Activated CD8-positive, alpha-beta memory T cell treated with anti-CD3 and anti-CD28 coated beads, Interleukin-2, amount 10 ng/mL, durations not matched to agents 7 days and 5 days (primary cell): ENCODE data around the gene EPHA10. TPM values are rescaled to one million over a fixed set of nuclear protein-coding genes. Genes with fewer than 3 reads are reported as not detected.

Experiments used
- ATAC-seq: fragments of 150-1000 bp; cut with Tn5 transposase; one replicate; pipeline ENCODE4 v1.10.0; 2021; ENCODE audit warnings: moderate library complexity
- CTCF ChIA-PET: fragments of 350-600 bp; sonication (Branson Sonifier 250); formaldehyde crosslinking; loops from one replicate; lab custom pipeline; 2021; ENCODE audit warnings: antibody characterized with exemption; lab: Charles Lee
- DNase-seq: peaks from one replicate; pipeline ENCODE4 v3.0.0-alpha.2; 2020
- H3K27ac Mint-ChIP-seq: one replicate; pipeline ENCODE4 v1.8.0; 2021; ENCODE audit warnings: mild to moderate bottlenecking, mixed read lengths
- H3K27me3 Mint-ChIP-seq: one replicate; pipeline ENCODE4 v1.8.0; 2021; ENCODE audit warnings: mixed read lengths
- H3K36me3 Mint-ChIP-seq: one replicate; pipeline ENCODE4 v1.8.0; 2021; ENCODE audit warnings: mild to moderate bottlenecking, mixed read lengths
- H3K4me1 Mint-ChIP-seq: one replicate; pipeline ENCODE4 v1.8.0; 2021; ENCODE audit warnings: mixed read lengths
- H3K4me3 Mint-ChIP-seq: one replicate; pipeline ENCODE4 v1.8.0; 2021; ENCODE audit warnings: mild to moderate bottlenecking, moderate library complexity, mixed read lengths
- H3K9me3 Mint-ChIP-seq: one replicate; pipeline ENCODE4 v1.8.0; 2022; ENCODE audit warnings: low read depth, mixed read lengths
- total RNA-seq, 2 experiments: library from RNA; stranded (reverse); gene quantifications; one replicate each; pipeline ENCODE4 v1.2.3, GENCODE V29; 2021

The EPHA10 gene
- total RNA-seq, 2 experiments from 2014 or later = not detected

DNA sequence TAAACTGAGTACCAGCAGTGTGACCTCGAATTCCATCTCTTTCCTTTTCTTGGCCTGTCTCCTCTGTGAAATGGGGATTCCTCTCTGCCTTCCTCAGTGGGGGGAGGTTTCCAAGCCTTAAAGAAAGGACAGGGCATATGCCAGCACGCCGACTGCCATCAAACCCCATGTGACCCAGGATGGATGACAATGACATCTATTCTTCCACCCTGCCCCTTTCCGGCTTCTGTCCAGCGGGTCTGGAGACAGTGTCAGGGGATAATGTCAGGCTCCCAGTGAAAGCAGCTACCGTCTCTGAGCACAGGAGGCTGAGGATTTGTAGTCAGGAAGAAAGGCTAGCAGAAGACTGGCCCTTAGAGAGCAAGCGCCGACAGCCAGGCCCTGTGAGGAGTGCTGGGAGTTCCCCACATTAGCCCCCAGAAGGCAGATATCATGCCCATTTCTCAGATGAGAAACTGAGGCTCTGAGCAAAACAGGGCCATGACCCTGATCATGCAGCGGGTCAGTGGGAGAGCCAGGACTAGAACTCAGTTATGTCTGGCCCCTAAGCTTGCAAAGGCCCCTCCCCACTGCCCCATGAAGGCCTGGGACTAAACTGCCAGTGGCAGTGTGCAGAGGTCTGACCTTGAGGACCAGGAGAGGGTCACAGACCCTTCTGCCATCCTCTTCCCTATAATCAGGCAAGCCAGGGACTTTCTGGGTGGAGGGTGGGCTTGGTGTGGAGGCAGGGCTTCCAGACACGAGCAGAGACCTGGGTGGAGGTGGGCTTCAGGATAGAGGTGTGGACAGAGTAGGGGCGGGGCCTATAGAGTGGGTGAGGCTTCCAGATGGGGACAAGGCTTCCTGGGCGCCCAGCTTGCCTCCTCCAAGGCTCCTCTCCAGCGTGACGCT, 42.5 kb downstream of the EPHA10 start:
- Mint-ChIP-seq H3K36me3 (no peaks in the 10 kb centered on the region), H3K27ac (no peak overlapping the region), H3K9me3 (no peaks in the 10 kb centered on the region), H3K4me1 (no peaks in the 10 kb centered on the region), H3K4me3 (no peak overlapping the region), H3K27me3 (peaks cover 13% of the 10 kb centered on the region)
- DNase-seq (no peak), ATAC-seq (no peak)
- CTCF ChIA-PET = no interaction called here

GRCh38 chr1:37721565-37721964, 43.4 kb downstream of the EPHA10 start:
- Mint-ChIP-seq H3K27ac (no peak overlapping the region), H3K4me1 (no peaks in the 10 kb centered on the region), H3K27me3 (peaks cover 12% of the 10 kb centered on the region), H3K36me3 (no peaks in the 10 kb centered on the region), H3K9me3 (no peaks in the 10 kb centered on the region), H3K4me3 (no peak overlapping the region)
- ATAC-seq = no peak
- CTCF ChIA-PET = no interaction called here
- DNase-seq = no peak

DNA sequence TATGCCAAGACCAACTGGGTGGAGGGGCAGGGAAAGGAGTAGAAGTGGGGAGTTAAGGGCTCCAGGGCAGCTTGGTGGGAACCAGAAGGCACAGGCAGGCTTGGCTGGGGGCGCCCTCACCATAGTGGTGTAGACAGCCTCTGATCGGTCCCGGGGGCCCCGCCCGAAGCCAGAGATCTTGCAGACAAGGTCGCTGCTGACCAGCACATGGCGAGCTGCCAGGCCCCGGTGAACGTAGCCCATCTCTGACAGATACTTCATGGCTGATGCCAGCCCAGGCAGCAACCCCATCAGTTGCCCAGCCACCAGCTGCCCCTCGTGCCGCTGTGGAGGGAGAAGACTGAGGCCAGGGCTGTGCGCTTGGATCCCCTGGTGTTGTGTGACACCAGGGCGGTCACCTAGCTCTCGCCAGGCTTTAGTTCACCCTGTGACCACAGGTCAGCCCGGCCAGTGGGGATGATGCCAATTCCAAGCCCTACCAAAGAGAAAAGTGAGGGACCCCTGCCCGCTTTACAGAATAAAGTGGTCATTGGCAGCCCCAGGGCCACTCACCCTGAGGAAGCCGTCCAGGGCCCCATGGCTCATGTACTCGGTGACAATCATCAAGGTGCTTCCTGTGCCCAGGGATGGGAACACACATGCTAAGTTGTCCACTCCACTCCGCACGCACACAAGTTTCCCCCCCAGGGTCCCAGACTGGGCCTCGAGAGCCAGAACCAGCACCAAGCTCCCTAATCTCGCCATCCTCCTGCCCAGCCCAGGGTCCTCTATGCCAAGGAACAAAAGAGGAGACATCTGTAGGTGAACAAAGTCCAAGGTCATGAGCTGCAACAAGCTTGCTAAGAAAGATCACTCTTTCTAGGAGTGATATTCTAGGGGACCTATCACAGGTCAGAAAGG, 44.4 kb downstream of the EPHA10 start:
- H3K27me3 Mint-ChIP-seq = peaks cover 9% of the 10 kb centered on the region
- H3K36me3 Mint-ChIP-seq = no peaks in the 10 kb centered on the region
- CTCF ChIA-PET = no interaction called here
- H3K27ac Mint-ChIP-seq = no peak overlapping the region
- no peaks in the 10 kb centered on the region for H3K9me3 Mint-ChIP-seq
- H3K4me3 Mint-ChIP-seq = no peak overlapping the region
- no peak for ATAC-seq
- no peak for DNase-seq
- no peaks in the 10 kb centered on the region for H3K4me1 Mint-ChIP-seq

DNA sequence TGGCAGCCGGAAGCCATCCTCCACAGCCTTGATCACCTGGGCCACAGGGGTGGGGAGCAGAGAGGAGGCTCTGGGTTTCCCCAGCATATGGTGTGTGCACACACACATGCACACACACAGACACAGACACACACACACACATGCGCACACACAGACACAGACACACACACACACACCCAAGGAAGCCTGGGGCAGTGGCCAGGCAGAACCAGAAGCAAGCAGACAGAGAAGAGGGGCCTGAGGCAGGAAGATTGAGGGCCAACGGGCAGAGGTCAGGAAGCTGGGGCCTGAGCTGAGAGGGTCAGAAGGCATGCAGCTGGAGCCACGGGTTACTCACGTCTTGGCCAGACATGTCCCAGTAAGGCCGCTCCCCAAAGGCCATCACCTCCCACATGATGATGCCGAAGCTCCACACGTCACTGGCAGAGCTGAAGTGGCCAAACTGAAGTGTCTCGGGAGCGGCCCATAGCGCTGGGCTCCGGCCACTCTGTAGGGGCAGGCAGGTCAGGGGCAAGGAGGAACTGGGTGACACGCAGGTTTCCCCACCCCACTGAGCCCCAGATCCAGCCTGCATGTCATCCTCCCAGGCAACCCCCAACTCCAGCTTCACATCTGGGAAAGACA, 45.2 kb downstream of the EPHA10 start:
- no peak overlapping the region for H3K27ac Mint-ChIP-seq
- ATAC-seq = no peak
- H3K36me3 Mint-ChIP-seq = no peaks in the 10 kb centered on the region

GRCh38 chr1:37718901-37719571, 45.9 kb downstream of the EPHA10 start:
- Mint-ChIP-seq H3K4me3 (no peak overlapping the region), H3K4me1 (no peaks in the 10 kb centered on the region), H3K9me3 (no peaks in the 10 kb centered on the region), H3K27me3 (peaks cover 2% of the 10 kb centered on the region), H3K36me3 (no peaks in the 10 kb centered on the region), H3K27ac (no peak overlapping the region)
- ATAC-seq (no peak), DNase-seq (no peak)
- CTCF ChIA-PET = no interaction called here

More for the DNA sequence above, 45.2 kb downstream of the EPHA10 start:
- CTCF ChIA-PET = no interaction called here
- Mint-ChIP-seq H3K27me3 (peaks cover 7% of the 10 kb centered on the region), H3K4me1 (no peaks in the 10 kb centered on the region), H3K4me3 (no peak overlapping the region), H3K9me3 (no peaks in the 10 kb centered on the region)
- no peak for DNase-seq

- no peaks in the 10 kb centered on the region for H3K36me3 Mint-ChIP-seq
- CTCF ChIA-PET = no interaction called here
Measured at GRCh38 chr1:37718181-37718900, 46.6 kb downstream of the EPHA10 start.

GRCh38 chr1:37717631-37718030, 47.3 kb downstream of the EPHA10 start:
- Mint-ChIP-seq H3K36me3 (no peaks in the 10 kb centered on the region), H3K27me3 (no peaks in the 10 kb centered on the region), H3K27ac (no peak overlapping the region), H3K4me3 (no peak overlapping the region), H3K9me3 (no peaks in the 10 kb centered on the region), H3K4me1 (no peaks in the 10 kb centered on the region)
- no peak for DNase-seq
- CTCF ChIA-PET = no interaction called here
- ATAC-seq = no peak

More at GRCh38 chr1:37718181-37718900, 46.6 kb downstream of the EPHA10 start:
- no peak for DNase-seq
- no peaks in the 10 kb centered on the region for H3K9me3 Mint-ChIP-seq
- no peaks in the 10 kb centered on the region for H3K27me3 Mint-ChIP-seq
- H3K4me1 Mint-ChIP-seq = no peaks in the 10 kb centered on the region
- H3K27ac Mint-ChIP-seq = no peak overlapping the region
- no peak for ATAC-seq
- no peak overlapping the region for H3K4me3 Mint-ChIP-seq

GRCh38 chr1:37716321-37716720, 48.6 kb downstream of the EPHA10 start:
- Mint-ChIP-seq H3K36me3 (peaks cover 2% of the 10 kb centered on the region), H3K4me1 (no peaks in the 10 kb centered on the region), H3K4me3 (no peak overlapping the region), H3K27ac (no peak overlapping the region), H3K9me3 (no peaks in the 10 kb centered on the region), H3K27me3 (no peaks in the 10 kb centered on the region)
- CTCF ChIA-PET = no interaction called here
- ATAC-seq (no peak), DNase-seq (no peak)

DNA sequence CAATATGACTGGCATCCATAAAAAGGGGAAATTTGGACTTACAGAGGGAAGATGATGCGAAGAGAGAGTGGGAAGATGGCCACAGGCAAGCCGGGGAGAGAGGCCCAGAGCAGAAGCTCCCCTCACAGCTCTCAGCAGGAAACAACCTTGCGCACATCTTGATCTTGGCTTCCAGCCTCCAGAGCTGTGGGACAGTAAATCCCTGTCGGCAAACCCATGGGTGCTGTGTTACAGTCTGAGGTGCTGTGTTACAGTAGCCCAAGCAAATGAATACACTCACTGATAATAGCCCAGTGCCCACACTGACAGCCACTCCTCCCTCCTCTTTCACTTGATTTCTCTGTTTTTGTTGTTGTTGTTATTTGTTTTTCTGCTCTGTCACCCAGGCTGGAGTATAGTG, 50.2 kb downstream of the EPHA10 start:
- ATAC-seq (no peak), DNase-seq (no peak)
- Mint-ChIP-seq H3K36me3 (peaks cover 8% of the 10 kb centered on the region), H3K27ac (no peak overlapping the region), H3K4me1 (no peaks in the 10 kb centered on the region), H3K9me3 (no peaks in the 10 kb centered on the region), H3K27me3 (no peaks in the 10 kb centered on the region), H3K4me3 (no peak overlapping the region)
- CTCF ChIA-PET = no interaction called here

DNA sequence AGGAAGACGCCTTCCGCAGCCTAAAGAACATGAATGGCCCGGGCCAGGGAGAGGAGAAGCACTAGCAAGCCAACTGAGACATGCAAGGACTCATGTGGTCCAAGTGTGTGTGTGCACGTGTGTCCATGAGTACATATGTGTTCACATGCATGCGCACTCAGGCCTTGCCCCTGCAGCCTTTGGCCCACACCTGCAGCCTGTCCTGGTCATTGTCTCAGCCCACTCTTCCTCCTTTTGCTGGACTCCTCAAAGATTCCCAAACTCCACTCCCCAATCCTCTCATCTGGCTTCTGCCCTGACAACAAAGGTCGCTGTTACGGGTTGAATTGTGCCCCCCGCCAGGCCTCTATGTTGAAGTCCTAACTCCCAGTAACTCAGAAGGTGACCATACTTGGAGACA, 50.7 kb downstream of the EPHA10 start:
- CTCF ChIA-PET = no interaction called here
- ATAC-seq (no peak), DNase-seq (no peak)
- H3K9me3 Mint-ChIP-seq = no peaks in the 10 kb centered on the region
- no peaks in the 10 kb centered on the region for H3K4me1 Mint-ChIP-seq
- H3K27ac Mint-ChIP-seq = no peak overlapping the region
- no peak overlapping the region for H3K4me3 Mint-ChIP-seq
- peaks cover 13% of the 10 kb centered on the region for H3K36me3 Mint-ChIP-seq
- H3K27me3 Mint-ChIP-seq = no peaks in the 10 kb centered on the region

- ATAC-seq (no peak), DNase-seq (no peak)
- Mint-ChIP-seq H3K4me1 (no peaks in the 10 kb centered on the region), H3K9me3 (no peaks in the 10 kb centered on the region), H3K36me3 (peaks cover 52% of the 10 kb centered on the region), H3K27me3 (no peaks in the 10 kb centered on the region), H3K4me3 (no peak overlapping the region), H3K27ac (no peak overlapping the region)
- CTCF ChIA-PET = interaction anchor here (0.6 to 1.3 kb wide), 2 partner anchors 9 to 19 kb away, joined by 3 read pairs; no protein-coding TSS in a partner anchor
Measured at GRCh38 chr1:37708471-37708870, 56.4 kb downstream of the EPHA10 start.

- Mint-ChIP-seq H3K4me3 (no peak overlapping the region), H3K4me1 (no peaks in the 10 kb centered on the region), H3K27me3 (no peaks in the 10 kb centered on the region), H3K9me3 (no peaks in the 10 kb centered on the region), H3K27ac (no peak overlapping the region), H3K36me3 (peaks cover 74% of the 10 kb centered on the region)
- CTCF ChIA-PET = no interaction called here
- ATAC-seq = no peak
- DNase-seq = no peak
Measured at GRCh38 chr1:37705399-37705798, 59.5 kb downstream of the EPHA10 start.
